Muscle of back (tissue), 11 donors: ENCODE data around the gene KRTAP10-4. TPM values are rescaled to one million over a fixed set of nuclear protein-coding genes. Genes with fewer than 3 reads are reported as not detected.
"Not testable (repeated sequence)": the region's sequence is repeated elsewhere in the genome, so short reads cannot be mapped to it uniquely, and the experiment has no call there.

Experiments used
- DNase-seq, 3 donors: peaks; one replicate each; pipeline versions ENCODE4 v3.0.0 to v3.0.0-alpha.2; 2013
- polyA plus RNA-seq, 10 donors: library from polyadenylated mRNA; unstranded; fragments of 120-200 nt; gene quantifications; one replicate each; pipeline ENCODE4 v1.2.1, GENCODE V29; 2013; ENCODE audit not compliant: insufficient read length in 10 of 10

The KRTAP10-4 gene
- polyA plus RNA-seq, 10 donors = not detected

- no peak for DNase-seq
Measured at GRCh38 chr21:44599264-44600029, 25.9 kb downstream of the KRTAP10-4 start.

- not testable (repeated sequence) for DNase-seq
Measured at GRCh38 chr21:44600118-44600978, 26.8 kb downstream of the KRTAP10-4 start, which contains the start of gene KRTAP10-7. KRTAP10-7 (plus strand) TSS chr21:44600597; CDS start chr21:44600622, 25 bp downstream.

GRCh38 chr21:44601091-44601490, 27.6 kb downstream of the KRTAP10-4 start:
- not testable (repeated sequence) for DNase-seq

GRCh38 chr21:44601596-44602462, 28.3 kb downstream of the KRTAP10-4 start:
- no peak for DNase-seq

- no peak for DNase-seq
Measured at GRCh38 chr21:44602463-44602850, 28.9 kb downstream of the KRTAP10-4 start.

GRCh38 chr21:44603109-44603875, 29.8 kb downstream of the KRTAP10-4 start:
- no peak for DNase-seq

- no peak for DNase-seq
Measured at GRCh38 chr21:44603911-44604310, 30.4 kb downstream of the KRTAP10-4 start.

- no peak for DNase-seq
Measured at GRCh38 chr21:44606495-44606894, 33.0 kb downstream of the KRTAP10-4 start.

- no peak for DNase-seq
Measured at GRCh38 chr21:44609193-44609592, 35.7 kb downstream of the KRTAP10-4 start.

GRCh38 chr21:44610157-44610843, 36.8 kb downstream of the KRTAP10-4 start:
- not testable (repeated sequence) for DNase-seq

- DNase-seq = no peak
Measured at GRCh38 chr21:44611551-44611950, 38.0 kb downstream of the KRTAP10-4 start.

GRCh38 chr21:44612029-44612486, 38.5 kb downstream of the KRTAP10-4 start, which contains the start of gene KRTAP10-8:
KRTAP10-8 (plus strand) TSS chr21:44612079; CDS start chr21:44612101, 22 bp downstream.
- DNase-seq = no peak

- DNase-seq = no peak
Measured at GRCh38 chr21:44612669-44613229, 39.2 kb downstream of the KRTAP10-4 start.

- DNase-seq = no peak
Measured at GRCh38 chr21:44613386-44614155, 40.0 kb downstream of the KRTAP10-4 start.

- DNase-seq = no peak
Measured at GRCh38 chr21:44614161-44614631, 40.7 kb downstream of the KRTAP10-4 start.

- DNase-seq = no peak
Measured at GRCh38 chr21:44614961-44615391, 41.4 kb downstream of the KRTAP10-4 start.

- DNase-seq = no peak
Measured at GRCh38 chr21:44615466-44615865, 41.9 kb downstream of the KRTAP10-4 start.

GRCh38 chr21:44615911-44616590, 42.5 kb downstream of the KRTAP10-4 start:
- no peak for DNase-seq
